GM12878 (cell line): ENCODE measurements around the gene CPLANE2.

Experiments
- CBX5 ChIP-seq: sonication (generic); IDR thresholded peaks from 2 replicates; pipeline ENCODE4 v1.6.1; 2016; ENCODE audit warnings: low read depth, moderate library complexity, mild to moderate bottlenecking, inconsistent platforms
- EZH2 ChIP-seq: IDR thresholded peaks from 2 replicates; pipeline ENCODE4 v1.6.1; 2012; ENCODE audit warnings: low read depth, mild to moderate bottlenecking, control low read depth, inconsistent platforms, low read length, borderline replicate concordance; ENCODE audit not compliant: control insufficient read depth
- JUND ChIP-seq: IDR thresholded peaks from 2 replicates; pipeline ENCODE4 v1.6.1; 2012; ENCODE audit warnings: low read depth, mild to moderate bottlenecking, low read length, improper control_type of control experiment, moderate library complexity
- NRF1 ChIP-seq: conservative IDR thresholded peaks from 2 replicates; pipeline ENCODE4 v1.6.1; 2011; ENCODE audit warnings: mild to moderate bottlenecking, low read depth, low read length, improper control_type of control experiment
- RAD21 ChIP-seq: IDR thresholded peaks from 2 replicates; pipeline ENCODE4 v1.6.1; 2011; ENCODE audit warnings: mild to moderate bottlenecking, low read depth, low read length, moderate library complexity; ENCODE audit not compliant: insufficient read depth
- SRF ChIP-seq, 2 experiments: IDR thresholded peaks; 2 replicates each; pipeline ENCODE4 v1.6.1; 2011; ENCODE audit warnings: low read depth in 2 of 2, low read length in 2 of 2, mild to moderate bottlenecking in 1 of 2, moderate library complexity in 1 of 2
- TCF12 ChIP-seq: IDR thresholded peaks from 2 replicates; pipeline ENCODE4 v1.6.1; 2011; ENCODE audit warnings: low read depth, mild to moderate bottlenecking, low read length
- ZNF274 ChIP-seq: IDR thresholded peaks from one replicate; pipeline ENCODE4 v1.8.0; 2011; ENCODE audit not compliant: insufficient read length, insufficient read depth
- ZNF384 ChIP-seq: IDR thresholded peaks from 2 replicates; pipeline ENCODE4 v1.6.1; 2012; ENCODE audit warnings: low read depth, mild to moderate bottlenecking, low read length, improper control_type of control experiment, borderline replicate concordance
- TF ChIP-seq, protein P1 (sequence below), 3 experiments: IDR thresholded peaks in 2 of 3; conservative IDR thresholded peaks in 1 of 3; 2 replicates each; pipeline ENCODE4 v1.5.1; 2011; ENCODE audit warnings: low read depth in 3 of 3, low read length in 3 of 3, mild to moderate bottlenecking in 3 of 3, control low read depth in 2 of 3, moderate library complexity in 2 of 3, inconsistent platforms in 1 of 3, mixed read lengths in 1 of 3; ENCODE audit not compliant: control insufficient read depth in 2 of 3, insufficient read depth in 1 of 3; ENCODE audit errors: extremely low read depth in 1 of 3
- TF ChIP-seq, protein P2 (sequence below): IDR thresholded peaks from 2 replicates; pipeline ENCODE4 v1.6.1; 2012; ENCODE audit warnings: mild to moderate bottlenecking, low read depth, low read length

DNA sequence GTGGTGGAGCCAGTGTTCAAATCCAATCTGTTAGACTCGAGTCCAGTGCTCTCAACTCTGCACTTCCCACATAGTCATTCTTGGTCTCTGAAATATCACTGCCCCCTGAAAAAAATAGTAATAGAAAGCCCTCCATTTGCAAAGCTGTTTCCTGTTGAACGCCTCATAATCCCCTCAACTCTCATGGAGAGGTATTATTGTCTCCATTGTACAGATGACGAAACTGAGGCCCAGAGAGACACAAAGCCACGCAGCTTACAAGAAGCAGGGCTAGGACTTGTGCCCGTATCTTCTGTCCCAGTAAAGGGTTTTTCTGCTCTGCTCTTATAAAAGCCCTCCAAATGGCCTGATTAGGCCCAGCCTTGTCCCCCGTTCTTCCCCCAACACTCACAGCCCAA lies 18.3 kb downstream of the CPLANE2 start:
- no peak for TF ChIP-seq ZNF384
- TF ChIP-seq NRF1, result no peak
- no peak for TF ChIP-seq RAD21
- TF ChIP-seq, protein P1, sequence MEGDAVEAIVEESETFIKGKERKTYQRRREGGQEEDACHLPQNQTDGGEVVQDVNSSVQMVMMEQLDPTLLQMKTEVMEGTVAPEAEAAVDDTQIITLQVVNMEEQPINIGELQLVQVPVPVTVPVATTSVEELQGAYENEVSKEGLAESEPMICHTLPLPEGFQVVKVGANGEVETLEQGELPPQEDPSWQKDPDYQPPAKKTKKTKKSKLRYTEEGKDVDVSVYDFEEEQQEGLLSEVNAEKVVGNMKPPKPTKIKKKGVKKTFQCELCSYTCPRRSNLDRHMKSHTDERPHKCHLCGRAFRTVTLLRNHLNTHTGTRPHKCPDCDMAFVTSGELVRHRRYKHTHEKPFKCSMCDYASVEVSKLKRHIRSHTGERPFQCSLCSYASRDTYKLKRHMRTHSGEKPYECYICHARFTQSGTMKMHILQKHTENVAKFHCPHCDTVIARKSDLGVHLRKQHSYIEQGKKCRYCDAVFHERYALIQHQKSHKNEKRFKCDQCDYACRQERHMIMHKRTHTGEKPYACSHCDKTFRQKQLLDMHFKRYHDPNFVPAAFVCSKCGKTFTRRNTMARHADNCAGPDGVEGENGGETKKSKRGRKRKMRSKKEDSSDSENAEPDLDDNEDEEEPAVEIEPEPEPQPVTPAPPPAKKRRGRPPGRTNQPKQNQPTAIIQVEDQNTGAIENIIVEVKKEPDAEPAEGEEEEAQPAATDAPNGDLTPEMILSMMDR (IDR thresholded peaks at IDR 0.05 in 2 of 3, conservative IDR thresholded peaks at IDR 0.05 in 1 of 3; ENCODE audit: control insufficient read depth in 2 of 3, extremely low read depth in 1 of 3, insufficient read depth in 1 of 3, low read depth in 3 of 3, low read length in 3 of 3), result no peak
- TF ChIP-seq TCF12, result no peak
- no peak for TF ChIP-seq CBX5
- TF ChIP-seq, protein P2, sequence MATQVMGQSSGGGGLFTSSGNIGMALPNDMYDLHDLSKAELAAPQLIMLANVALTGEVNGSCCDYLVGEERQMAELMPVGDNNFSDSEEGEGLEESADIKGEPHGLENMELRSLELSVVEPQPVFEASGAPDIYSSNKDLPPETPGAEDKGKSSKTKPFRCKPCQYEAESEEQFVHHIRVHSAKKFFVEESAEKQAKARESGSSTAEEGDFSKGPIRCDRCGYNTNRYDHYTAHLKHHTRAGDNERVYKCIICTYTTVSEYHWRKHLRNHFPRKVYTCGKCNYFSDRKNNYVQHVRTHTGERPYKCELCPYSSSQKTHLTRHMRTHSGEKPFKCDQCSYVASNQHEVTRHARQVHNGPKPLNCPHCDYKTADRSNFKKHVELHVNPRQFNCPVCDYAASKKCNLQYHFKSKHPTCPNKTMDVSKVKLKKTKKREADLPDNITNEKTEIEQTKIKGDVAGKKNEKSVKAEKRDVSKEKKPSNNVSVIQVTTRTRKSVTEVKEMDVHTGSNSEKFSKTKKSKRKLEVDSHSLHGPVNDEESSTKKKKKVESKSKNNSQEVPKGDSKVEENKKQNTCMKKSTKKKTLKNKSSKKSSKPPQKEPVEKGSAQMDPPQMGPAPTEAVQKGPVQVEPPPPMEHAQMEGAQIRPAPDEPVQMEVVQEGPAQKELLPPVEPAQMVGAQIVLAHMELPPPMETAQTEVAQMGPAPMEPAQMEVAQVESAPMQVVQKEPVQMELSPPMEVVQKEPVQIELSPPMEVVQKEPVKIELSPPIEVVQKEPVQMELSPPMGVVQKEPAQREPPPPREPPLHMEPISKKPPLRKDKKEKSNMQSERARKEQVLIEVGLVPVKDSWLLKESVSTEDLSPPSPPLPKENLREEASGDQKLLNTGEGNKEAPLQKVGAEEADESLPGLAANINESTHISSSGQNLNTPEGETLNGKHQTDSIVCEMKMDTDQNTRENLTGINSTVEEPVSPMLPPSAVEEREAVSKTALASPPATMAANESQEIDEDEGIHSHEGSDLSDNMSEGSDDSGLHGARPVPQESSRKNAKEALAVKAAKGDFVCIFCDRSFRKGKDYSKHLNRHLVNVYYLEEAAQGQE, result no peak
- no peak for TF ChIP-seq SRF (IDR thresholded peaks at IDR 0.05; ENCODE audit: low read depth in 2 of 2, low read length in 2 of 2)
- no peak for TF ChIP-seq EZH2
- TF ChIP-seq JUND, result no peak
- TF ChIP-seq ZNF274, result no peak
